Measurements from ENCODE around the gene PLPP4. TPM values are rescaled to one million over a fixed set of nuclear protein-coding genes. Genes with fewer than 3 reads are reported as not detected.

The PLPP4 gene
- total RNA-seq, 1 donor from 2014 or later = 7.4 TPM

DNA sequence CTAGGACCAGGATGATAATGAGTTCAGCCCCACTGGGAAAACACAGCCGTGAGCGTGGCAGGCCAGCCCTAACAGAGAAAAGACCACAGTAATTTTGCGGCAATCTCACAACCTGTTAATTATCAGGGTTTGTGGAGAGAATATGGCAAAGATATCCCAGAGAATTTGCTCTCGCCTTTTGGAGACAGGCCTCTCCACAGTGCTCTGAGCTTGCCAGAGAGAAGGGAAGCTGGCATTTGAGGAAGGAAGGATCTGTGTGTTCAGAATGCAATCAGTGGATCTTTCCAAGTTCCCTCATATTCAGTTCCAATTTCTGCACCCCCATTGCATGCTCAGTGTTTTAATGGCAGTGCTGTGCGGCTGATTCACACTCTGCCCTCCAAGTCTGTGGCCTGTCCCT, 60.2 kb downstream of the PLPP4 start:
- Mint-ChIP-seq H3K27ac (no peak overlapping the region), H3K4me1 (no peaks in the 10 kb centered on the region), H3K4me3 (no peak overlapping the region), H3K27me3 (ENCODE audit: low read depth) (peaks cover 65% of the 10 kb centered on the region), H3K36me3 (no peaks in the 10 kb centered on the region), H3K9me3 (peaks cover 4% of the 10 kb centered on the region)
- TF ChIP-seq, protein P1, sequence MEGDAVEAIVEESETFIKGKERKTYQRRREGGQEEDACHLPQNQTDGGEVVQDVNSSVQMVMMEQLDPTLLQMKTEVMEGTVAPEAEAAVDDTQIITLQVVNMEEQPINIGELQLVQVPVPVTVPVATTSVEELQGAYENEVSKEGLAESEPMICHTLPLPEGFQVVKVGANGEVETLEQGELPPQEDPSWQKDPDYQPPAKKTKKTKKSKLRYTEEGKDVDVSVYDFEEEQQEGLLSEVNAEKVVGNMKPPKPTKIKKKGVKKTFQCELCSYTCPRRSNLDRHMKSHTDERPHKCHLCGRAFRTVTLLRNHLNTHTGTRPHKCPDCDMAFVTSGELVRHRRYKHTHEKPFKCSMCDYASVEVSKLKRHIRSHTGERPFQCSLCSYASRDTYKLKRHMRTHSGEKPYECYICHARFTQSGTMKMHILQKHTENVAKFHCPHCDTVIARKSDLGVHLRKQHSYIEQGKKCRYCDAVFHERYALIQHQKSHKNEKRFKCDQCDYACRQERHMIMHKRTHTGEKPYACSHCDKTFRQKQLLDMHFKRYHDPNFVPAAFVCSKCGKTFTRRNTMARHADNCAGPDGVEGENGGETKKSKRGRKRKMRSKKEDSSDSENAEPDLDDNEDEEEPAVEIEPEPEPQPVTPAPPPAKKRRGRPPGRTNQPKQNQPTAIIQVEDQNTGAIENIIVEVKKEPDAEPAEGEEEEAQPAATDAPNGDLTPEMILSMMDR (IDR thresholded peaks at IDR 0.05; ENCODE audit: unreplicated experiment) = no peak
- DNase-seq (ENCODE audit: low spot score in 2 of 2, unreplicated experiment in 2 of 2) = no peak

DNA sequence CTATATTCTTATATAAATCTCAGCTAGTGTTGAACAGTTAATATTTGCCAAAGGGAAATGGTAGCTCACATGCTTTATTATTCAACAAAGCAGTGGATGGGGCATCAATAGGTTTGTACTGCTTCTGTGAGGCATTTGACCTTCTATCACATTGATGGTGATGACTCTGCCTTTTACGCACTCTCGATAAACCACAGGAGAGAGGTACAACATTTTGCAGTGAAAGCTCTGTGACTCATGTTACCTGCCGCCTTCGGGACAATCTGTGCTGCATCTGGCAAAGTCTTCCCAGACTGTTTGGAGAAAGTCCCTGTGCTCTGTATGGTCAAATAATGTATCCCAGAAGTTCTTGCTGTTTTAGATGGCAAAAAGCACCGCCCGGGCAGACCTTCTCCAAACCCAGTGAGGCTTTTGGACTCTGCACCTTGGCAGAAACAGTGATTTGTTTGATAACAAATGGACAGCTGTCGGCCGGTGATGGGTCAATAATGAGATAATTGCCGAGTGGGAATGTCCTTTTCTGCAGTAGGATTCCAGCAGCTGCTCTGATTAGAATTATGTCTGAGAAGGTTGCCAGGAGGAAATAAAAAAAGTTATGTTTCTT, 61.0 kb downstream of the PLPP4 start:
- Mint-ChIP-seq H3K27ac (no peak overlapping the region), H3K4me3 (no peak overlapping the region), H3K27me3 (ENCODE audit: low read depth) (peaks cover 64% of the 10 kb centered on the region), H3K36me3 (no peaks in the 10 kb centered on the region), H3K9me3 (peaks cover 4% of the 10 kb centered on the region), H3K4me1 (no peaks in the 10 kb centered on the region)
- TF ChIP-seq, protein P1 (IDR thresholded peaks at IDR 0.05; ENCODE audit: unreplicated experiment) = no peak
- no peak for DNase-seq (ENCODE audit: low spot score in 2 of 2, unreplicated experiment in 2 of 2)

DNA sequence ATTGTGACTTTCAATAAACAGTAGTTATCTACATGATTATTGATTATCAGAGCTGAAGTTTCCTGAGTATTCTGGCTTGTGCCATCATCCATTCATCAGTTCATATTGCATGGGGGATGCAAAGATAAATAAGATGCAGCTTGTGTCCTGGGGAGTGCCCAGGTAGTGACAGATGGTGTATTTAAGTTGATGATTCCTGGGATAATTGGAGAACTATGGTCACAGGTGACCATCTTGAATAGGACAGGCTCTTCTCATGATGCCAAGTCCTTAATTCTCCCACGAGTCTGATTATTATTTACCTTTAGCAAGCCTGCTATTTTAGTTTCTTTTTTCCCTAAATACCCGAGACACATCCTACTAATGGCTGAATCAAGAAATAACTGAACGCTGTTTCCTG, 64.9 kb downstream of the PLPP4 start:
- TF ChIP-seq, protein P1 (IDR thresholded peaks at IDR 0.05; ENCODE audit: unreplicated experiment) = no peak
- DNase-seq (ENCODE audit: low spot score in 2 of 2, unreplicated experiment in 2 of 2) = no peak
- no peaks in the 10 kb centered on the region for H3K9me3 Mint-ChIP-seq
- no peak overlapping the region for H3K27ac Mint-ChIP-seq
- H3K4me1 Mint-ChIP-seq = no peaks in the 10 kb centered on the region
- H3K36me3 Mint-ChIP-seq = no peaks in the 10 kb centered on the region
- peaks cover 63% of the 10 kb centered on the region for H3K27me3 Mint-ChIP-seq (ENCODE audit: low read depth)
- H3K4me3 Mint-ChIP-seq = no peak overlapping the region

DNA sequence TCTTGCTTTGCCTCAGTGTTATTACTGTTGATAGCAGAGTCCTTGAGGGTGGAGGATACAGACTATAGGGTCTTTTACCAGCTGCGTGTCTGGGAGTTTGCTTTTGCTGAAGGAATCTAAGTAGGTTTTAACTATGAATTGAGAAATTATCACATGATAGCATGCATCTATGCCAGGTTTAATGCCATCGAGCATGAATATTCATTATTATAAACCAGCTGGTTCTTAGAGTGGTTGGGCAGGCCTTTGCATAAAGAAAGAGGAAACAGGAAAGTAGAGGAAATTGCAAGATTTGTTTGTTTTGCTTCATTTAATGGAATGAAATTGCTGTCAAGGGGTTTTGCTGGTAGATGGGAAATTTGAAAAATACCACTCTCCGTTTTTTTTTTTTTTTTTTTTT, 70.7 kb downstream of the PLPP4 start:
- Mint-ChIP-seq H3K4me1 (no peaks in the 10 kb centered on the region), H3K9me3 (no peaks in the 10 kb centered on the region), H3K27me3 (ENCODE audit: low read depth) (peaks cover 47% of the 10 kb centered on the region), H3K36me3 (no peaks in the 10 kb centered on the region), H3K4me3 (no peak overlapping the region), H3K27ac (no peak overlapping the region)
- DNase-seq (ENCODE audit: low spot score in 2 of 2, unreplicated experiment in 2 of 2) = no peak
- TF ChIP-seq, protein P1 (IDR thresholded peaks at IDR 0.05; ENCODE audit: unreplicated experiment) = no peak

DNA sequence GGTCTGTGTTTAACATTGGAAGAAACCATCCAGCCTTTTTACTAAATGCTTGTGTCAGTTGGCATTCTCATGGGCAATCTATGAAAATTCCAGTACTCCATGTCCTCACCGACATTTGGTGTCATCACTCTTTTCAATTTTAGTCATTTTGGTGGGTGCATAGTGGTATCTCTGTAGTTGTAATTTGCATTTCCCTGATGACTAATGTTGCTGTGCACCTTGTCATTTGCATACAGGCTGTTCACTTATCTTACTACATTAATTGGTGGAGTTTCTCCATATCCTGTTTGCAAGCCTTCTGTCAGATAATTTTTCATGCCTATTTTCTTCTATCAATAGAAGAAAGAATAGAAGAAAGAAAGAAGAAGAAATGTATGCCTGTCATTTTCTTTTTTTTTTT, 73.7 kb downstream of the PLPP4 start:
- Mint-ChIP-seq H3K9me3 (peaks cover 5% of the 10 kb centered on the region), H3K4me3 (no peak overlapping the region), H3K27me3 (ENCODE audit: low read depth) (peaks cover 41% of the 10 kb centered on the region), H3K27ac (no peak overlapping the region), H3K4me1 (no peaks in the 10 kb centered on the region), H3K36me3 (no peaks in the 10 kb centered on the region)
- TF ChIP-seq, protein P1 (IDR thresholded peaks at IDR 0.05; ENCODE audit: unreplicated experiment) = no peak
- no peak for DNase-seq (ENCODE audit: low spot score in 2 of 2, unreplicated experiment in 2 of 2)

DNA sequence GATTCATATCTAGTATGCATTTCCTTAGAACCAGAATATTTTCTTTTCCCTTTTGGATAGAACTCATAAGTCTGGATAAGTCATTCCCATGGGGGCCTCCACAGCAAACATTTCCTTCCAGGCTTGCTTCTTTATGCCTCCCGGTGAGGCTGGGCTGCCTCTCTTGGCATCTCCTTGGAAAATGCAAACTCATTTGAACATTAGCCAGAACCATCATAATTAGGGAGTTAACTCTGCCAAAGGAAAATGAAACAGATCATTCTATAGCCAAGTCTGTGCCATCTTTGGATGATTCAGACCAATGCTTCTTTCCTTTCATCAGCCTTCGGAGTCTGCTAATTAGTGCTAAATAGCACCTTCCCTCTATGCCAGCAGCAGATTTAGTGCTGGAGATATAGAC, 81.1 kb downstream of the PLPP4 start:
- no peak for DNase-seq (ENCODE audit: low spot score in 2 of 2, unreplicated experiment in 2 of 2)
- no peak overlapping the region for H3K27ac Mint-ChIP-seq
- H3K4me1 Mint-ChIP-seq = no peaks in the 10 kb centered on the region
- peaks cover 35% of the 10 kb centered on the region for H3K27me3 Mint-ChIP-seq (ENCODE audit: low read depth)
- no peak overlapping the region for H3K4me3 Mint-ChIP-seq
- H3K36me3 Mint-ChIP-seq = no peaks in the 10 kb centered on the region
- TF ChIP-seq, protein P1 (IDR thresholded peaks at IDR 0.05; ENCODE audit: unreplicated experiment) = no peak
- peaks cover 6% of the 10 kb centered on the region for H3K9me3 Mint-ChIP-seq

Measured in mesothelial cell of epicardium (in vitro differentiated cells).